HG03066 (cell line): ENCODE measurements around the gene MLLT1.

Experiments used
- ATAC-seq: cut with Tn5 transposase; IDR thresholded peaks from one replicate; pipeline ENCODE4 v1.9.1; 2021; ENCODE audit warnings: low read depth; ENCODE audit not compliant: unreplicated experiment

Gene MLLT1

GRCh38 chr19:6276447-6276846, 3.3 kb downstream of the MLLT1 start:
- no peak for ATAC-seq

- ATAC-seq, result no peak
These were observed 4.5 kb downstream of the MLLT1 start for GRCh38 chr19:6275170-6275744.

GRCh38 chr19:6274756-6275155, 5.0 kb downstream of the MLLT1 start:
- no peak for ATAC-seq

- ATAC-seq, result no peak
These were observed 5.8 kb downstream of the MLLT1 start for GRCh38 chr19:6273701-6274601.

- ATAC-seq, result no peak
These were observed 6.7 kb downstream of the MLLT1 start for GRCh38 chr19:6272913-6273600.

- ATAC-seq, result no peak
These were observed 7.4 kb downstream of the MLLT1 start for GRCh38 chr19:6272411-6272791.

GRCh38 chr19:6271721-6272410, 7.9 kb downstream of the MLLT1 start:
- ATAC-seq, result no peak

GRCh38 chr19:6271251-6271650, 8.5 kb downstream of the MLLT1 start:
- no peak for ATAC-seq

- no peak for ATAC-seq
These were observed 9.0 kb downstream of the MLLT1 start for GRCh38 chr19:6270822-6271221.

GRCh38 chr19:6270076-6270745, 9.6 kb downstream of the MLLT1 start:
- ATAC-seq, result no peak

- ATAC-seq, result no peak
These were observed 10.5 kb downstream of the MLLT1 start for GRCh38 chr19:6269101-6269886.

- ATAC-seq, result no peak
These were observed 11.4 kb downstream of the MLLT1 start for GRCh38 chr19:6268382-6268771.

GRCh38 chr19:6267552-6268381, 12.0 kb downstream of the MLLT1 start:
- no peak for ATAC-seq

- no peak for ATAC-seq
These were observed 15.0 kb downstream of the MLLT1 start for GRCh38 chr19:6264803-6265202.

- ATAC-seq, result no peak
These were observed 15.9 kb downstream of the MLLT1 start for GRCh38 chr19:6263735-6264444.

GRCh38 chr19:6263306-6263705, 16.5 kb downstream of the MLLT1 start:
- no peak for ATAC-seq

GRCh38 chr19:6262519-6262918, 17.3 kb downstream of the MLLT1 start:
- no peak for ATAC-seq

- ATAC-seq, result no peak
These were observed 17.9 kb downstream of the MLLT1 start for GRCh38 chr19:6261883-6262282.
